Pulmonary artery endothelial cell (primary cell): Measurements from ENCODE around the gene SCAMP1. TPM values are rescaled to one million over a fixed set of nuclear protein-coding genes. Genes with fewer than 3 reads are reported as not detected.

Experiments
- DNase-seq: peaks from one replicate; pipeline ENCODE4 v3.0.0-alpha.2; 2011; ENCODE audit warnings: low read depth, low spot score
- total RNA-seq: library from RNA; depleted of rRNA; stranded (reverse); fragments of >200 nt; gene quantifications from 2 replicates; pipeline ENCODE4 v1.2.3, GENCODE V29; 2014

SCAMP1 gene
- total RNA-seq, 1 donor from 2014 or later, result 66.7 TPM

GRCh38 chr5:78511121-78511906 is 150.9 kb downstream of the SCAMP1 start:
- DNase-seq, result no peak

DNA sequence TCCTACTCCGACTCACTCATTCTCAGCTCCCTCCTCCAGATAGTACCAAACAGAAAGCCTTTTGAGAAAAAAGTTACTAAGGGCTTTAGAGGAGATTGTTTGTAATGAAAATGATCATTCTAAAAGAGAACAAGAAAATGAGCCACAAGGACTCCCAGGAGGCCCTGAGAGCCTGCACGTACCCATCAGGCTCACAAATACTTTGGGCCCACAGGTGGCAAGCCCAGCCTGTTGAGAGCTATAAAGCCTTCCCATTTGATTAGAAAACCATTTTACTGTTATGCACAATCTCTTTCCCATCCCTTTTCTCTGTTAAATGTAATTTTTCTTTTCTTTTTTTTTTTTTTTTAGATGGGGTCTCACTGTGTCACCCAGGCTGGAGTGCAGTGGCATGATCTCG is 152.0 kb downstream of the SCAMP1 start:
- no peak for DNase-seq

- no peak for DNase-seq
Observed at GRCh38 chr5:78513441-78513840, 153.0 kb downstream of the SCAMP1 start.

- no peak for DNase-seq
Observed at GRCh38 chr5:78514427-78515330, 154.3 kb downstream of the SCAMP1 start.

- DNase-seq, result no peak
Observed at GRCh38 chr5:78515670-78516069, 155.3 kb downstream of the SCAMP1 start.

DNA sequence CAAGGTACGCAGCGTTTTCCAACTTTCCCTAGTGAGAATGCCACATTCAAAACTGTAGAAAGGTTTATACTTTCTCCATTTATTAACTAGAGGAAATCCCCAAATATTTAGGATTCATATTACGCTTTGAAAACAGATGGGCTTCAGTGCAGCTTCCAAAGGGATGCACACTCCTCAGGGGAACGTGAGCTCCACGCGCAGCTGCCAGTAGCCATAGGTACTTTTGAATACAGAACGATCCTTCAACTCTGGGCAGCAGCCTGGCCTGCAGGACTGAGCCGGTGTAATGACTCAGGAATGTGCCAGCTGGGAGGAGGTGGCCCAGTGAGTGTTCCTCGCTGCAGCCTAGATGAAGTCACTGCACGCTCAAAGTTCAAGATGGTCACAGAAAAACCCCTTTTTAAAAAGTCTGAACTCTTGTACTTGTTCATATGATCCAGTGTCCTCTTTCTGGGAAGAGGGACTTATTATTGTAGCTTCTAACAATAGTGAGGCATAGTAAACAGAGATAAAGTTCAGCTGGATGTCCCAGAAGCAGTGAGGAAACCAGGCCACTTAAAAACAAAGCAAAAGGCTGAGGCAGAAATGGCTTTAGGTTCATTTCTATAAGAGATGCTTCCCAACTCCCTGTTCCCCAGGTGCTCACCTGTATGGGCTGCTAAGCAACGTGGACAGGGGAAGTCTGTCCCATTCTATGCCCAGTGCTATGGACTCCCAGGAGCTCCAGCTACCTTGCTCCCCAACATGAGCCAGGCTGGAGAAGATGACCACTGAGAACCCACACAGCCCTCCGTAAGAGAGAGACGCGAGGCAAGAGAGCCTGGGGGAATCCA is 158.2 kb downstream of the SCAMP1 start:
- DNase-seq, result peak; percentile 87

DNA sequence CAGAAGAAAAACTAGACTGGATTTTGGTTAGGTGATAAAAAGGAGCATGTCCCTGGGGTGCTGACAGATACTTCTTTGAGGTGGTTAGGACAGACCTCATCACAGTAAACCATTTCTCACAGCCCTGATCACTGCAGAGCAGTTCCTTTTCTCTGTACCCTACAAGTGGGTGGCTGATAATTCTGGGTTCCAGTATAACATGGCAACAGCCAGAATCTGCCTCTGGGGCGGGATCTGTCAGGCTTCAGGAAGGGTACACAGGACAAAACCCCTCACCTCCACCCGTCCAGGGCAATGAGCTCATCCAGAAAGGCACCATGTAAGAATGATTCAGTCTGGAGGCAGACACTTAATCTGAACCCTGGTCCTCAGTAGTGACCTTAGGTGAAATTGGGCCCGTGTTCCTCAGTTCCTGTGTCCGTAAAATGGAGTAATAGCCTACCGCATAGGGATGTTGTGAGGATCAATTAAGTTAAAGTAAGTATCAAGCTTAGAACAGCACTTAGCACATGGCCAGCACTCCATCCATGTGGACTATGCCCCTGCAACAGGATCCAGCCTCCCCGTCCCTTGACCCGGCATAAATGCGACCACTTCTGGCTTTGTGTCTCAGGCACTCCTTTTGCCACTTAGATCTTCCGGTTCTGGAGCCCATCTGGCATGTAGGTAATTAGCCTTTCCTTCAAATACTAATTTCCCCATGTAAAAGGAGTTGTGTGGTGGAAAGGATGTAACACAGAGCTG is 159.0 kb downstream of the SCAMP1 start:
- DNase-seq, result no peak

DNA sequence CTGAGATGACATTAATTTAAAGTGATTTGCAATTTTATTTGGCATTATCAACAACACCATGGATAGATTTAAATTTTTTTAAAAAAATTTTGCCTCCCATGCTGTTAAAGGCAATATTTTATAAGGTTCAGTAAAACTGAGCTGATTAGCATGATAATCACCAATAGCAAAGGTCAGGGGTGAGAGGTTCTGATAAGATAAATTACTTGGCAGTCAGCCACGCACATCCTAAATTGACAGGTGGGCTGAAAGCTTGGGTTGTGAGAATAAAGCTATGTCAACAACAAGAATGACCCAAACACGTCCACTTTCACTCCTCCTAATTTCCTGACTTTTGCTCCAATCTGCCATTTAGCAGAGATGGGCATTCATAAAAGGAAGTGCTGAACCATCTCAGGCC is 161.0 kb downstream of the SCAMP1 start:
- DNase-seq, result no peak

- no peak for DNase-seq
Observed at GRCh38 chr5:78522476-78523260, 162.3 kb downstream of the SCAMP1 start.

- DNase-seq, result peak; percentile 96
Observed at GRCh38 chr5:78523314-78524193, 163.1 kb downstream of the SCAMP1 start.

DNA sequence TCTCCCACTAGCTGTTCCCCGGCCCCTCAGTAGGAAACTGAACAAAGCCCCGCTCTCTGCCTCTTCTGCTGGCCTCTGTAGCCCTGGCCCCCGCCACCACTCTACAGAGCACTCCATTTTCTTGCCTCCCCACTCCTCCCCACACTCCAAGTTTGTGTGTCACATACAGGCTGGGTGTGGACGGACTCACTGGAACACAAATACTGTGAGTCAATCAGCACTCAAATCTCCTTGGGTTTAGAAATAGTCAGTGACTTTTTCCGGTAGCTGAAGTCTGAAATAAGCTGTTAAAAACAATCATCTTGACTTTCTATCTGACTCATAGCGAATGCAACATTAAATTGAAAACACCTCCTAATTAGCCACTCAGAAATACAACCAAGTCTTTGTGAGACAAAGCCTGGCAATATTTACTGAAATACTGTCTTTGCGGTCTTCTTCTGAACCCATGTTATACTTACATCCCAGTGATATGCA is 165.7 kb downstream of the SCAMP1 start:
- peak; percentile 84 for DNase-seq

DNA sequence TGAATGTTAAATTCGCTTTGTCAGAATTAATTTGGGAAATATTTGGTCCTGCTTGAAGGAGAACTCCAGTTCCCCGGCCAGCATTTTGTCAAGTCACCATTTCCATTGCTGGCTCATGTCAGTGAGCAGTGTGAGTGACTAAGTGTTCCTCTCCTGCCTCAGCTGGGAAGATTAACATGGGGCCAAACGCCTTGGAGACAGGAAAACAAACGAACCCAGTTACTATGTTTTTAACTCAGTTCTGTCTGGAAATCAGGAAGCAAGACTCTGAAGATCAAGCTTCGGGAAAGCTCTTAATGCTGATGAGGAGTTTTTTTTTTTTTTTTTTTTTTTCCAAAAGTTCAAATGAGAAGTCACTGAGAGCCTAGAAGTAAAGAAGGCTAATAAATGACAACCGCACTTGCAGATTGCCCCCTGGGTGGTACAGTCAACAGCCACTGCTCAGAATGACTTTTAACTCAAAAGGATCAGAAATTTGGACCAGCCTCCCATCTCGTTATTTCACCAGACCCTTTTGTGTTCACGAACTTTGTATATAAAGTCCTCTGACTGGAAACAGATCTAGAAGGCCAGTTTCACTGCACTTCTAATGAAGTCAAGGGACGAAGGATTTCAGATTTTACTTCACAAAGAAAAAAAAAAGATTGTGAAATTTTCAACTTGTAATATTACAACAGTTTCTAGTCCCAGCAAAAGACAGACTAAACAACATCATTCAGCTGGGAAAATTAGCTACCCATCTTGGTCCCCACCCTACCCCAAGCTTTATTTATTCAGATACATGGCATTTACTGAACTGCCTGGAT is 166.8 kb downstream of the SCAMP1 start:
- DNase-seq, result peak; percentile 99

- no peak for DNase-seq
Observed at GRCh38 chr5:78527925-78528324, 167.5 kb downstream of the SCAMP1 start.

Other genes starting within 250 kb of the SCAMP1 start
- gene AP3B1, start 65.9 kb upstream of the SCAMP1 start, total RNA-seq, result 49.1 and 53.4 TPM in 2 replicates